ENCODE data around the gene ZMYND11.

Gene ZMYND11

GRCh38 chr10:282294-283139, 147.3 kb downstream of the ZMYND11 start:
- Histone ChIP-seq H3K4me3 (ENCODE audit: low read depth, low read length) (no peak overlapping the region), H3K4me1 (ENCODE audit: control insufficient read depth, insufficient read depth, low read length) (no peaks in the 10 kb centered on the region), H3K9me3 (ENCODE audit: control insufficient read depth, insufficient read depth, low read depth, low read length) (no peaks in the 10 kb centered on the region), H3K36me3 (ENCODE audit: control insufficient read depth in 2 of 2, insufficient read depth in 1 of 2, low read length in 2 of 2) (peaks cover 0 to 76% of the 10 kb centered on the region in 2 experiments; a peak in 1 of 3 replicates), H3K27ac (ENCODE audit: extremely low read depth, low read depth, low read length) (no peak overlapping the region)
- no peak for TF ChIP-seq FEZF1 (tag by site-specific recombination; IDR thresholded peaks at IDR 0.05)
- TF ChIP-seq ZNF704 (tag by site-specific recombination; IDR thresholded peaks at IDR 0.05): no peak
- TF ChIP-seq ZNF157 (tag by site-specific recombination; IDR thresholded peaks at IDR 0.05): no peak
- TF ChIP-seq ZNF248 (tag by site-specific recombination; IDR thresholded peaks at IDR 0.05): no peak
- TF ChIP-seq ZNF585B (tag by site-specific recombination; IDR thresholded peaks at IDR 0.05): no peak
- no peak for TF ChIP-seq ZBTB48 (tag by site-specific recombination; IDR thresholded peaks at IDR 0.05)
- no peak for TF ChIP-seq ZNF354C (tag by site-specific recombination; IDR thresholded peaks at IDR 0.05; ENCODE audit: borderline replicate concordance, low read depth)
- TF ChIP-seq MYNN (tag by site-specific recombination; IDR thresholded peaks at IDR 0.05; ENCODE audit: borderline replicate concordance): no peak
- ChIA-PET POLR2A (no interaction called here), CTCF (no interaction called here)

- peaks cover 0 to 76% of the 10 kb centered on the region in 2 experiments; a peak in 1 of 3 replicates for H3K36me3 ChIP-seq (ENCODE audit: control insufficient read depth in 2 of 2, insufficient read depth in 1 of 2, low read length in 2 of 2)
- no peaks in the 10 kb centered on the region for H3K4me1 ChIP-seq (ENCODE audit: control insufficient read depth, insufficient read depth, low read length)
- H3K9me3 ChIP-seq (ENCODE audit: control insufficient read depth, insufficient read depth, low read depth, low read length): no peaks in the 10 kb centered on the region
- no peak overlapping the region for H3K27ac ChIP-seq (ENCODE audit: extremely low read depth, low read depth, low read length)
- POLR2A ChIA-PET: no interaction called here
- CTCF ChIA-PET: no interaction called here
- TF ChIP-seq ZFP69B (tag by site-specific recombination; IDR thresholded peaks at IDR 0.05) (no peak), ZNF777 (tag by site-specific recombination; IDR thresholded peaks at IDR 0.05; ENCODE audit: borderline replicate concordance) (no peak), ZNF248 (tag by site-specific recombination; IDR thresholded peaks at IDR 0.05) (no peak), FEZF1 (tag by site-specific recombination; IDR thresholded peaks at IDR 0.05) (no peak), ZNF677 (tag by site-specific recombination; IDR thresholded peaks at IDR 0.05) (no peak), ZNF423 (tag by site-specific recombination; IDR thresholded peaks at IDR 0.05) (no peak), ZNF335 (tag by site-specific recombination; conservative IDR thresholded peaks at IDR 0.05) (no peak), ZNF175 (tag by site-specific recombination; IDR thresholded peaks at IDR 0.05) (no peak), ZNF214 (tag by site-specific recombination; IDR thresholded peaks at IDR 0.05; ENCODE audit: borderline replicate concordance) (no peak), PRDM6 (tag by site-specific recombination; IDR thresholded peaks at IDR 0.05) (no peak), ZFP41 (tag by site-specific recombination; IDR thresholded peaks at IDR 0.05; ENCODE audit: borderline replicate concordance) (no peak), ZFP3 (tag by site-specific recombination; IDR thresholded peaks at IDR 0.05; ENCODE audit: low read depth) (no peak), ZNF16 (tag by site-specific recombination; IDR thresholded peaks at IDR 0.05; ENCODE audit: low read depth) (no peak), ZNF302 (tag by site-specific recombination; IDR thresholded peaks at IDR 0.05; ENCODE audit: low read depth) (no peak), ZNF561 (tag by site-specific recombination; IDR thresholded peaks at IDR 0.05; ENCODE audit: borderline replicate concordance) (no peak), ZNF146 (tag by site-specific recombination; IDR thresholded peaks at IDR 0.05) (no peak), ZSCAN4 (tag by site-specific recombination; IDR thresholded peaks at IDR 0.05) (no peak), ZNF560 (tag by site-specific recombination; IDR thresholded peaks at IDR 0.05; ENCODE audit: borderline replicate concordance) (no peak), INSM2 (tag by site-specific recombination; IDR thresholded peaks at IDR 0.05) (no peak), ZNF433 (tag by site-specific recombination; IDR thresholded peaks at IDR 0.05; ENCODE audit: low read depth) (no peak)
- H3K4me3 ChIP-seq (ENCODE audit: low read depth, low read length): no peak overlapping the region
These were observed 147.9 kb downstream of the ZMYND11 start for GRCh38 chr10:283140-283479.
